Panc1 (cell line): ENCODE data around the gene CAPZA1. TPM values are rescaled to one million over a fixed set of nuclear protein-coding genes. Genes with fewer than 3 reads are reported as not detected.

Experiments used
- ATAC-seq: fragments of 200-7000 bp; cut with Tn5 transposase; 2 replicates; pipeline ENCODE4 v1.9.1; 2020; ENCODE audit warnings: mild to moderate bottlenecking, moderate library complexity
- BruUV-seq: library from RNA; stranded (reverse); fragments of 400-500 nt; replicated peaks from 2 replicates; lab custom pipeline; 2021; lab: Mats Ljungman, UMichigan
- CTCF ChIA-PET: fragments of 300-600 bp; sonication (Branson Sonifier 250); formaldehyde crosslinking; loops from one replicate; lab custom pipeline; 2022; ENCODE audit warnings: antibody characterized with exemption; lab: Charles Lee
- POLR2A ChIA-PET: fragments of 300-600 bp; sonication (Branson Sonifier 250); formaldehyde crosslinking; loops from one replicate; lab custom pipeline; 2022; ENCODE audit warnings: antibody characterized with exemption; lab: Charles Lee
- DNase-seq: peaks from one replicate; pipeline ENCODE4 v3.0.0-alpha.2; 2010; ENCODE audit warnings: low read depth, low spot score
- H3K27ac ChIP-seq: 2 replicates; pipeline ENCODE4 v1.5.1; 2011; ENCODE audit warnings: mild to moderate bottlenecking, low read length, inconsistent platforms
- H3K27me3 ChIP-seq: fragments of 200-500 bp; sonication (Bioruptor generic); 2 replicates; pipeline ENCODE4 v1.6.0; 2014; ENCODE audit warnings: low read length, inconsistent platforms; ENCODE audit not compliant: control insufficient read depth, insufficient read depth
- H3K36me3 ChIP-seq: fragments of 200-500 bp; sonication (Bioruptor generic); 2 replicates; pipeline ENCODE4 v1.5.1; 2014; ENCODE audit warnings: inconsistent platforms, mild to moderate bottlenecking, low read length, moderate library complexity; ENCODE audit not compliant: control insufficient read depth, insufficient read depth
- H3K4me1 ChIP-seq: 2 replicates; pipeline ENCODE4 v1.5.1; 2011; ENCODE audit warnings: inconsistent platforms, mild to moderate bottlenecking, low read length, moderate library complexity; ENCODE audit not compliant: control insufficient read depth, insufficient read depth
- H3K4me3 ChIP-seq, 2 experiments: 2 replicates each; pipeline ENCODE4 v1.5.1; 2011 to 2012; ENCODE audit warnings: low read depth in 2 of 2, low read length in 2 of 2, mild to moderate bottlenecking in 2 of 2, inconsistent platforms in 1 of 2, moderate library complexity in 1 of 2
- H3K9me3 ChIP-seq: fragments of 200-500 bp; sonication (Bioruptor generic); 2 replicates; pipeline ENCODE4 v1.5.1; 2014; ENCODE audit warnings: low read depth, mild to moderate bottlenecking, inconsistent platforms, low read length, moderate library complexity; ENCODE audit not compliant: control insufficient read depth, insufficient read depth
- CTCF ChIP-seq: fragments of 450-650 bp; IDR thresholded peaks from 2 replicates; pipeline ENCODE4 v1.5.1; 2017; ENCODE audit warnings: mild to moderate bottlenecking
- POLR2AphosphoS5 ChIP-seq: IDR thresholded peaks from 2 replicates; pipeline ENCODE4 v1.6.1; 2012; ENCODE audit warnings: mild to moderate bottlenecking, low read depth, low read length, moderate library complexity
- SIN3A ChIP-seq: IDR thresholded peaks from 2 replicates; pipeline ENCODE4 v1.6.1; 2012; ENCODE audit warnings: low read depth, mild to moderate bottlenecking, low read length, moderate library complexity, borderline replicate concordance; ENCODE audit not compliant: insufficient read depth
- TCF7L2 ChIP-seq: IDR thresholded peaks from 2 replicates; pipeline ENCODE4 v1.6.1; 2011; ENCODE audit warnings: mild to moderate bottlenecking, low read depth, low read length, inconsistent platforms
- in situ Hi-C: cut with HindIII; loops from 2 replicates; pipeline ENCODE4 v1.10.0; 2016; ENCODE audit warnings: low sequenced_read_pairs, low pct_unique_long_range_greater_than_20kb
- intact Hi-C: fragments of 100-400 bp; cut with micrococcal nuclease; formaldehyde crosslinking; loops from one replicate; pipeline ENCODE4 v1.10.0; 2022; ENCODE audit not compliant: unreplicated experiment
- total RNA-seq: library from RNA; stranded (reverse); gene quantifications from one replicate; pipeline ENCODE4 v1.2.1, GENCODE V29; 2021; ENCODE audit not compliant: unreplicated experiment
- TF ChIP-seq, protein P1 (sequence below), 2 experiments: IDR thresholded peaks; 2 replicates each; pipeline ENCODE4 v1.6.1; 2011 to 2012; ENCODE audit warnings: low read depth in 2 of 2, control low read depth in 1 of 2, low read length in 1 of 2, mild to moderate bottlenecking in 1 of 2, moderate library complexity in 1 of 2; ENCODE audit not compliant: insufficient read depth in 1 of 2

Gene CAPZA1
- total RNA-seq, 1 experiment from 2014 or later, result 128 TPM

DNA sequence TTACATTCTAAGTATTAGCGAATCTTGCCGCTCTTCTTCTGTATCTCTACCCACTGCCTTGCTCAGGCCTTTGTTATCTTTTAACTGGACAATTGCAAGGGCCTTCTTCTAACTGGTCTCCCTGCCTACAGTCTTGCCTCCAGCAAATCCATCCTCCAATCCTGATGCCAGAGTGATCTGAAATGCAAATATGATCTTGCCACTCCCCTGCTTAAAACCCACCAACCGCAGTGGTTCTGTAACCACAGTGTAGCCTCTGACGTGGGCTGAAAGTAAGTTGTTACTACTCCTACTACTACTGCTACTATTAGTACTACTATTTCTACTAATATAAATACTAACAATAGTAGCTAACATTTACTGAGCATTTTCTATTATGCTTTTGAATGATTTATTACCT, 67.2 kb downstream of the CAPZA1 start:
- intact Hi-C loops (no loop called here), in situ Hi-C loops (no loop called here)
- H3K36me3 ChIP-seq, result no peaks in the 10 kb centered on the region; the same call in 1 of the 2 replicates
- POLR2A ChIA-PET, result no interaction called here
- H3K27ac ChIP-seq, result no peak overlapping the region
- no peaks in the 10 kb centered on the region for H3K4me1 ChIP-seq
- TF ChIP-seq TCF7L2, result no peak
- TF ChIP-seq SIN3A, result no peak
- TF ChIP-seq CTCF, result no peak
- TF ChIP-seq POLR2AphosphoS5, result no peak
- TF ChIP-seq, protein P1, sequence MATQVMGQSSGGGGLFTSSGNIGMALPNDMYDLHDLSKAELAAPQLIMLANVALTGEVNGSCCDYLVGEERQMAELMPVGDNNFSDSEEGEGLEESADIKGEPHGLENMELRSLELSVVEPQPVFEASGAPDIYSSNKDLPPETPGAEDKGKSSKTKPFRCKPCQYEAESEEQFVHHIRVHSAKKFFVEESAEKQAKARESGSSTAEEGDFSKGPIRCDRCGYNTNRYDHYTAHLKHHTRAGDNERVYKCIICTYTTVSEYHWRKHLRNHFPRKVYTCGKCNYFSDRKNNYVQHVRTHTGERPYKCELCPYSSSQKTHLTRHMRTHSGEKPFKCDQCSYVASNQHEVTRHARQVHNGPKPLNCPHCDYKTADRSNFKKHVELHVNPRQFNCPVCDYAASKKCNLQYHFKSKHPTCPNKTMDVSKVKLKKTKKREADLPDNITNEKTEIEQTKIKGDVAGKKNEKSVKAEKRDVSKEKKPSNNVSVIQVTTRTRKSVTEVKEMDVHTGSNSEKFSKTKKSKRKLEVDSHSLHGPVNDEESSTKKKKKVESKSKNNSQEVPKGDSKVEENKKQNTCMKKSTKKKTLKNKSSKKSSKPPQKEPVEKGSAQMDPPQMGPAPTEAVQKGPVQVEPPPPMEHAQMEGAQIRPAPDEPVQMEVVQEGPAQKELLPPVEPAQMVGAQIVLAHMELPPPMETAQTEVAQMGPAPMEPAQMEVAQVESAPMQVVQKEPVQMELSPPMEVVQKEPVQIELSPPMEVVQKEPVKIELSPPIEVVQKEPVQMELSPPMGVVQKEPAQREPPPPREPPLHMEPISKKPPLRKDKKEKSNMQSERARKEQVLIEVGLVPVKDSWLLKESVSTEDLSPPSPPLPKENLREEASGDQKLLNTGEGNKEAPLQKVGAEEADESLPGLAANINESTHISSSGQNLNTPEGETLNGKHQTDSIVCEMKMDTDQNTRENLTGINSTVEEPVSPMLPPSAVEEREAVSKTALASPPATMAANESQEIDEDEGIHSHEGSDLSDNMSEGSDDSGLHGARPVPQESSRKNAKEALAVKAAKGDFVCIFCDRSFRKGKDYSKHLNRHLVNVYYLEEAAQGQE (IDR thresholded peaks at IDR 0.05; ENCODE audit: insufficient read depth in 1 of 2, low read depth in 2 of 2, low read length in 1 of 2), result no peak
- no peak overlapping the region for H3K4me3 ChIP-seq
- no peak for DNase-seq
- H3K27me3 ChIP-seq, result no peaks in the 10 kb centered on the region
- no TSS peak for BruUV-seq
- H3K9me3 ChIP-seq, result no peaks in the 10 kb centered on the region
- CTCF ChIA-PET, result no interaction called here
- no peak for ATAC-seq

DNA sequence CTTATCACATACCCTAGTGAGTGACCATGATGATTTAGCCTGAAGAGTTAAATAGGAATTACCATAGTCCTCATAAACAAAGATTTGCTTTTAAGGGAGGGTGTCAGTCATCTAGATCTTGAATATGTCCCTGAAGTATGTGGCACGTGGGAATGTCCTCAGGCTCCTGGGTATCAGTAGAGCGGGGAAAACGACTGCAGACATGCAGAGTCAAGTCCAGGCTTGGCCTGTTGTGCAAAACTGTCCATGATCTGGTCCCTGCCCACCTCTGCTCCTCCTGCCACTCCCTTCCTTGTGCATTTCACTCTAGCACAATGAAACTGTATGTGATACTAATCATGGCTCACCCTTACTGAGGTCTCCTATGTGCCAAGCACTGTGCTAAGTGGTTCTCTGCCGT, 67.7 kb downstream of the CAPZA1 start:
- H3K4me1 ChIP-seq, result no peaks in the 10 kb centered on the region
- ChIA-PET CTCF (no interaction called here), POLR2A (no interaction called here)
- H3K36me3 ChIP-seq, result no peaks in the 10 kb centered on the region; the same call in 1 of the 2 replicates
- H3K27me3 ChIP-seq, result no peaks in the 10 kb centered on the region
- BruUV-seq, result no TSS peak
- DNase-seq (no peak), ATAC-seq (no peak)
- H3K4me3 ChIP-seq, result no peak overlapping the region
- H3K9me3 ChIP-seq, result no peaks in the 10 kb centered on the region
- in situ Hi-C loops (no loop called here), intact Hi-C loops (no loop called here)
- TF ChIP-seq TCF7L2 (no peak), SIN3A (no peak), POLR2AphosphoS5 (no peak), CTCF (no peak)
- TF ChIP-seq, protein P1 (IDR thresholded peaks at IDR 0.05; ENCODE audit: insufficient read depth in 1 of 2, low read depth in 2 of 2, low read length in 1 of 2), result no peak
- no peak overlapping the region for H3K27ac ChIP-seq
